ENCODE data around the gene INCA1. TPM values are rescaled to one million over a fixed set of nuclear protein-coding genes. Genes with fewer than 3 reads are reported as not detected.

Gene INCA1
- 0.19 and 0.68 TPM in 2 replicates for total RNA-seq

GRCh38 chr17:4997302-4998026 lies at the start of gene INCA1, which contains the start of gene KIF1C:
TSS of gene INCA1 (minus strand) at chr17:4997522. CDS start at chr17:4994437, 3,085 bp downstream.
TSS of gene KIF1C (plus strand) at chr17:4997950. CDS start at chr17:5000247, 2,297 bp downstream.

GRCh38 chr17:5035315-5035714 lies 38.0 kb upstream of the INCA1 start, which contains the start of gene SLC52A1:
TSS of gene SLC52A1 (minus strand) at chr17:5035426. CDS start at chr17:5034606, 820 bp downstream.

GRCh38 chr17:4986951-4987766 lies 10.2 kb downstream of the INCA1 start, which contains the start of gene CAMTA2:
TSS of gene CAMTA2 (minus strand) at chr17:4987675. CDS start at chr17:4986222, 1,453 bp downstream.

GRCh38 chr17:4967539-4968485 lies 29.5 kb downstream of the INCA1 start, which contains the start of gene SPAG7:
TSS of gene SPAG7 (minus strand) at chr17:4967817. CDS start at chr17:4967804, 13 bp downstream.

GRCh38 chr17:4950746-4951204 lies 46.5 kb downstream of the INCA1 start, which contains the start of gene ENO3:
TSS of gene ENO3 (plus strand) at chr17:4951119. CDS start at chr17:4951830, 711 bp downstream.

GRCh38 chr17:4948166-4948930 lies 49.0 kb downstream of the INCA1 start, which contains the start of gene PFN1:
TSS of gene PFN1 (minus strand) at chr17:4948530. CDS start at chr17:4948394, 136 bp downstream.

GRCh38 chr17:4939796-4940554 lies 57.3 kb downstream of the INCA1 start, which contains the start of the genes RNF167 and SLC25A11:
TSS of gene RNF167 (plus strand) at chr17:4940268. CDS start at chr17:4940910, 642 bp downstream.
TSS of gene SLC25A11 (minus strand) at chr17:4940046. CDS start at chr17:4939910, 136 bp downstream.

Other genes starting within 250 kb of the INCA1 start
- gene TM4SF5, start 225.6 kb downstream of the INCA1 start, total RNA-seq, result not detected in 2 replicates
- gene VMO1, start 211.2 kb downstream of the INCA1 start, total RNA-seq, result 0.94 and 5.2 TPM in 2 replicates
- gene GLTPD2, start 208.6 kb downstream of the INCA1 start, total RNA-seq, result not detected in 2 replicates
- gene PSMB6, start 201.4 kb downstream of the INCA1 start, total RNA-seq, result 84.4 and 101 TPM in 2 replicates
- 24.3 and 25.3 TPM in 2 replicates for gene PLD2, start 190.4 kb downstream of the INCA1 start, total RNA-seq
- gene MINK1, start 164.2 kb downstream of the INCA1 start, total RNA-seq, result 19.1 and 33.9 TPM in 2 replicates
- gene C17orf107, start 98.0 kb downstream of the INCA1 start, total RNA-seq, result 4.3 and 5.4 TPM in 2 replicates
- 0.31 and 0.54 TPM in 2 replicates for gene CHRNE, start 94.4 kb downstream of the INCA1 start, total RNA-seq
- not detected in 2 replicates for gene GP1BA, start 65.2 kb downstream of the INCA1 start, total RNA-seq
- 33.8 and 39.6 TPM in 2 replicates for gene SLC25A11, start 57.5 kb downstream of the INCA1 start, total RNA-seq
- 34.7 and 41.7 TPM in 2 replicates for gene RNF167, start 57.3 kb downstream of the INCA1 start, total RNA-seq
- 435 and 543 TPM in 2 replicates for gene PFN1, start 49.0 kb downstream of the INCA1 start, total RNA-seq
- gene ENO3, start 46.4 kb downstream of the INCA1 start, total RNA-seq, result 1.00 and 8.8 TPM in 2 replicates
- 42.2 and 43.9 TPM in 2 replicates for gene SPAG7, start 29.7 kb downstream of the INCA1 start, total RNA-seq
- 11.2 and 16.0 TPM in 2 replicates for gene CAMTA2, start 9.8 kb downstream of the INCA1 start, total RNA-seq
- gene KIF1C, start 428 bp upstream of the INCA1 start, total RNA-seq, result 24.5 and 27.6 TPM in 2 replicates
- gene SLC52A1, start 37.9 kb upstream of the INCA1 start, total RNA-seq, result not detected in 2 replicates
- 1.00 and 2.2 TPM in 2 replicates for gene ZFP3, start 80.9 kb upstream of the INCA1 start, total RNA-seq
- gene ZNF232, start 114.4 kb upstream of the INCA1 start, total RNA-seq, result 2.6 and 5.4 TPM in 2 replicates
- 0.05 TPM in 1 of 2 replicates, not detected in the other for gene USP6, start 118.5 kb upstream of the INCA1 start, total RNA-seq
- 2.3 and 4.3 TPM in 2 replicates for gene ZNF594, start 194.3 kb upstream of the INCA1 start, total RNA-seq
- gene SCIMP, start 237.3 kb upstream of the INCA1 start, total RNA-seq, result not detected in 2 replicates